ENCODE data around the gene GGCX.

GGCX gene

GRCh38 chr2:85505551-85506238 is 55.6 kb downstream of the GGCX start:
- DNase-seq: no peak

GRCh38 chr2:85504778-85505261 is 56.5 kb downstream of the GGCX start:
- DNase-seq: no peak

GRCh38 chr2:85503851-85504777 is 57.2 kb downstream of the GGCX start:
- DNase-seq: no peak

- DNase-seq: no peak
Measured at GRCh38 chr2:85503168-85503850, 58.0 kb downstream of the GGCX start.

GRCh38 chr2:85502720-85503119 is 58.6 kb downstream of the GGCX start:
- DNase-seq: no peak

- no peak for DNase-seq
Measured at GRCh38 chr2:85501248-85501647, 60.0 kb downstream of the GGCX start.

GRCh38 chr2:85497944-85498630 is 63.2 kb downstream of the GGCX start:
- DNase-seq: no peak

- no peak for DNase-seq
Measured at GRCh38 chr2:85496436-85496835, 64.9 kb downstream of the GGCX start.

Data from NCI-H345 (cell line).